Endodermal cell (in vitro differentiated cells): ENCODE data around the gene SLC7A10. TPM values are rescaled to one million over a fixed set of nuclear protein-coding genes. Genes with fewer than 3 reads are reported as not detected.

Experiments
- DNase-seq: peaks from one replicate; pipeline ENCODE4 v3.0.0-alpha.2; 2017
- H3K27ac ChIP-seq: 2 replicates; pipeline ENCODE4 v1.5.1; 2013; ENCODE audit warnings: mild to moderate bottlenecking, low read depth, low read length, moderate library complexity
- H3K27me3 ChIP-seq: 2 replicates; pipeline ENCODE4 v1.6.1; 2013; ENCODE audit warnings: mild to moderate bottlenecking, low read length, moderate library complexity; ENCODE audit not compliant: insufficient read depth, control insufficient read depth, poor library complexity, severe bottlenecking
- H3K36me3 ChIP-seq: 2 replicates; pipeline ENCODE4 v1.7.0; 2013; ENCODE audit warnings: mild to moderate bottlenecking, low read length, moderate library complexity; ENCODE audit not compliant: control insufficient read depth, insufficient read depth
- H3K4me1 ChIP-seq: one replicate; pipeline ENCODE4 v1.7.0; 2013; ENCODE audit warnings: low read length; ENCODE audit not compliant: control insufficient read depth, insufficient read depth
- H3K4me3 ChIP-seq: 2 replicates; pipeline ENCODE4 v1.5.1; 2013; ENCODE audit warnings: mild to moderate bottlenecking, low read length, moderate library complexity
- H3K9ac ChIP-seq: 2 replicates; pipeline ENCODE4 v1.6.1; 2013; ENCODE audit warnings: mild to moderate bottlenecking, low read length, moderate library complexity; ENCODE audit not compliant: poor library complexity, severe bottlenecking; ENCODE audit errors: extremely low read depth
- H3K9me3 ChIP-seq: 2 replicates; pipeline ENCODE4 v1.6.1; 2013; ENCODE audit warnings: mild to moderate bottlenecking, low read length, moderate library complexity; ENCODE audit not compliant: control insufficient read depth
- H3K27ac Mint-ChIP-seq: 2 replicates; pipeline ENCODE4 v1.8.0; 2020; ENCODE audit warnings: mixed read lengths
- H3K27me3 Mint-ChIP-seq: 2 replicates; pipeline ENCODE4 v1.8.0; 2021; ENCODE audit warnings: mild to moderate bottlenecking, mixed read lengths; ENCODE audit not compliant: insufficient read depth
- H3K36me3 Mint-ChIP-seq: 2 replicates; pipeline ENCODE4 v1.8.0; 2020; ENCODE audit warnings: low read depth, mixed read lengths
- H3K4me1 Mint-ChIP-seq: 2 replicates; pipeline ENCODE4 v1.8.0; 2020; ENCODE audit warnings: mixed read lengths
- H3K4me3 Mint-ChIP-seq: 2 replicates; pipeline ENCODE4 v1.8.0; 2020; ENCODE audit warnings: mild to moderate bottlenecking, moderate library complexity, mixed read lengths
- H3K9me3 Mint-ChIP-seq: 2 replicates; pipeline ENCODE4 v1.8.0; 2020; ENCODE audit warnings: mild to moderate bottlenecking, mixed read lengths
- CTCF ChIP-seq: fragments of 200-600 bp; sonication (generic); conservative IDR thresholded peaks from 2 replicates; pipeline ENCODE4 v1.5.0; 2021; ENCODE audit warnings: antibody characterized with exemption, mild to moderate bottlenecking
- WGBS, 2 experiments: methylation state at CpG; one replicate each; pipeline versions ENCODE4 v1.1.5 to v1.1.7; 2013; ENCODE audit warnings: missing lambda C conversion rate in 2 of 2, mixed read lengths in 1 of 2; ENCODE audit not compliant: insufficient coverage in 1 of 2, insufficient read length in 1 of 2; 5-methylcytosine and 5-hydroxymethylcytosine counted together
- total RNA-seq, 2 donors: library from RNA; stranded (reverse); fragmentation: NEBNext Ultra II Directional in 1 of 2; extraction: Animal tissue kit (Norgen Biotek cat#: 25700) in 1 of 2; gene quantifications; 2 replicates in 1 of 2; 3 replicates in 1 of 2; pipeline ENCODE4 v1.2.1, GENCODE V29; 2021

The SLC7A10 gene
- total RNA-seq, 2 donors from 2014 or later: 0.35 TPM; not detected in 1

GRCh38 chr19:33234092-33234491, 8.4 kb upstream of the SLC7A10 start:
- Mint-ChIP-seq H3K4me3 (no peak overlapping the region), H3K27me3 (peaks cover 21% of the 10 kb centered on the region), H3K4me1 (no peaks in the 10 kb centered on the region), H3K36me3 (no peaks in the 10 kb centered on the region), H3K9me3 (no peaks in the 10 kb centered on the region), H3K27ac (no peak overlapping the region)
- 87 to 95% methylated on average over 3 to 8 of the region's 8 CpGs for WGBS, 2 experiments
- Histone ChIP-seq H3K9ac (no peak overlapping the region), H3K4me3 (no peak overlapping the region), H3K36me3 (no peaks in the 10 kb centered on the region), H3K9me3 (peaks cover 6% of the 10 kb centered on the region), H3K27ac (no peak overlapping the region), H3K27me3 (no peaks in the 10 kb centered on the region), H3K4me1 (no peaks in the 10 kb centered on the region)
- no peak for DNase-seq
- no peak for TF ChIP-seq CTCF

- no peaks in the 10 kb centered on the region for H3K36me3 Mint-ChIP-seq
- no peak overlapping the region for H3K4me3 Mint-ChIP-seq
- H3K27me3 Mint-ChIP-seq: peaks cover 28% of the 10 kb centered on the region
- Histone ChIP-seq H3K9ac (no peak overlapping the region), H3K27me3 (peaks cover 2% of the 10 kb centered on the region), H3K27ac (no peak overlapping the region), H3K4me3 (no peak overlapping the region), H3K4me1 (no peaks in the 10 kb centered on the region), H3K36me3 (no peaks in the 10 kb centered on the region), H3K9me3 (peaks cover 14% of the 10 kb centered on the region)
- no peaks in the 10 kb centered on the region for H3K4me1 Mint-ChIP-seq
- TF ChIP-seq CTCF: no peak
- peaks cover 6% of the 10 kb centered on the region for H3K9me3 Mint-ChIP-seq
- 90 to 96% methylated on average over 5 to 9 of the region's 9 CpGs for WGBS, 2 experiments
- no peak overlapping the region for H3K27ac Mint-ChIP-seq
- DNase-seq: no peak
Measured at GRCh38 chr19:33233056-33233873, 7.6 kb upstream of the SLC7A10 start.

GRCh38 chr19:33232656-33233055, 7.0 kb upstream of the SLC7A10 start:
- Mint-ChIP-seq H3K27ac (no peak overlapping the region), H3K4me3 (no peak overlapping the region), H3K4me1 (no peaks in the 10 kb centered on the region), H3K9me3 (peaks cover 10% of the 10 kb centered on the region), H3K36me3 (no peaks in the 10 kb centered on the region), H3K27me3 (peaks cover 33% of the 10 kb centered on the region)
- Histone ChIP-seq H3K9ac (no peak overlapping the region), H3K36me3 (no peaks in the 10 kb centered on the region), H3K9me3 (peaks cover 20% of the 10 kb centered on the region), H3K27ac (no peak overlapping the region), H3K4me3 (no peak overlapping the region), H3K4me1 (no peaks in the 10 kb centered on the region), H3K27me3 (peaks cover 9% of the 10 kb centered on the region)
- WGBS, 2 experiments: 76 to 85% methylated on average over 4 to 12 of the region's 12 CpGs
- TF ChIP-seq CTCF: no peak
- DNase-seq: no peak
